ENCODE data around the gene INHA. TPM values are rescaled to one million over a fixed set of nuclear protein-coding genes. Genes with fewer than 3 reads are reported as not detected.

Gene INHA
- total RNA-seq, 4 donors from 2014 or later: 0.34 to 3.5 (median 1.5) TPM; not detected in 1

DNA sequence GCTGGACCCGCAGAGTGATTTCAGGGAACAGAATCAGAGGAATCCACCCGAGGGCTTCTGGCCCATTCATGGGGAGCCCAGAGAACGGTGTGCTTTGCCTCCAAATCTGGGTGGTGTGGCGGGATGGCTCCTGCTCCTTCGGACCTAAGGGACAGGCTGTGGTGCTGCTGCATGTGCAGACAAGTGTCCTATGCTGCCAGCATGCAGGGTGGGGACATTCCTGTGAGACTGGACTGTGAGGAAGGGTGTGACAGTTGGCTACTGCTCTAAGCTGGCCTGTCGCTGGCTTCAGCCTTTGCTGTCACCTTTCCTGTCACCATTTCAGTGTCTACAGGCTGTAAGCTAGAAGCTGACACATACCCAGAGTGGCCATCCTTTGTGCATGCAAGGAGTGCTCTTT, 52.5 kb downstream of the INHA start:
- DNase-seq (ENCODE audit: low spot score in 2 of 2): no peak
- peaks cover 16% of the 10 kb centered on the region for H3K27me3 ChIP-seq
- H3K4me3 ChIP-seq: no peak overlapping the region
- H3K9me3 ChIP-seq: no peaks in the 10 kb centered on the region
- 65% methylated on average over 4 of the region's 6 CpGs for WGBS
- no peak for TF ChIP-seq POLR2AphosphoS5 (IDR thresholded peaks at IDR 0.05)
- TF ChIP-seq EP300 (IDR thresholded peaks at IDR 0.05): no peak
- no peak for TF ChIP-seq POLR2A (IDR thresholded peaks at IDR 0.05)
- TF ChIP-seq, protein P1, sequence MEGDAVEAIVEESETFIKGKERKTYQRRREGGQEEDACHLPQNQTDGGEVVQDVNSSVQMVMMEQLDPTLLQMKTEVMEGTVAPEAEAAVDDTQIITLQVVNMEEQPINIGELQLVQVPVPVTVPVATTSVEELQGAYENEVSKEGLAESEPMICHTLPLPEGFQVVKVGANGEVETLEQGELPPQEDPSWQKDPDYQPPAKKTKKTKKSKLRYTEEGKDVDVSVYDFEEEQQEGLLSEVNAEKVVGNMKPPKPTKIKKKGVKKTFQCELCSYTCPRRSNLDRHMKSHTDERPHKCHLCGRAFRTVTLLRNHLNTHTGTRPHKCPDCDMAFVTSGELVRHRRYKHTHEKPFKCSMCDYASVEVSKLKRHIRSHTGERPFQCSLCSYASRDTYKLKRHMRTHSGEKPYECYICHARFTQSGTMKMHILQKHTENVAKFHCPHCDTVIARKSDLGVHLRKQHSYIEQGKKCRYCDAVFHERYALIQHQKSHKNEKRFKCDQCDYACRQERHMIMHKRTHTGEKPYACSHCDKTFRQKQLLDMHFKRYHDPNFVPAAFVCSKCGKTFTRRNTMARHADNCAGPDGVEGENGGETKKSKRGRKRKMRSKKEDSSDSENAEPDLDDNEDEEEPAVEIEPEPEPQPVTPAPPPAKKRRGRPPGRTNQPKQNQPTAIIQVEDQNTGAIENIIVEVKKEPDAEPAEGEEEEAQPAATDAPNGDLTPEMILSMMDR (IDR thresholded peaks at IDR 0.05): no peak
- H3K4me1 ChIP-seq: peaks cover 12% of the 10 kb centered on the region
- no peak overlapping the region for H3K27ac ChIP-seq
- no peaks in the 10 kb centered on the region for H3K36me3 ChIP-seq

DNA sequence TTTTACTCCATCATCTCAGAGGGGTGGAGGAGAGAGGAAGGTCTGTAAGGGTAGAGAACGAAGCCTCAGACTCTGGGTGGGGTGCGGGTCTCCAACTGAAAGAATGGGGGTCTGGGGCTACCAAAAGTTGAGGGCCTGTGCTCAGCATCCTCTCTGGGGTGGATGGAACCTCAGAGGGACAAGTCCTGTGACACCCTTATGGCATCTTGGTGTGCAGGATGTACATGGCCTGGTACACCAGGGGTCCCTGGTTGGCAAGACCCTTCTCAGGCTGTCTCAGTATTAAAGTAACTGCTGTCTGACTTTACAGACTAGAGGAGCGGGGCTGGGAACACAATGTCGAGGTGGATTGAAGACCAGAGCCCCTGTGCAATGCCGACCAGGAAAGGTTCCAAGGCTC, 53.1 kb downstream of the INHA start:
- DNase-seq (ENCODE audit: low spot score in 2 of 2): no peak
- H3K27me3 ChIP-seq: peaks cover 16% of the 10 kb centered on the region
- TF ChIP-seq, protein P1 (IDR thresholded peaks at IDR 0.05): no peak
- no peak for TF ChIP-seq POLR2A (IDR thresholded peaks at IDR 0.05)
- TF ChIP-seq EP300 (IDR thresholded peaks at IDR 0.05): no peak
- TF ChIP-seq POLR2AphosphoS5 (IDR thresholded peaks at IDR 0.05): no peak
- 91% methylated on average over 5 of the region's 5 CpGs for WGBS
- H3K27ac ChIP-seq: no peak overlapping the region
- H3K36me3 ChIP-seq: no peaks in the 10 kb centered on the region
- H3K9me3 ChIP-seq: no peaks in the 10 kb centered on the region
- H3K4me3 ChIP-seq: no peak overlapping the region
- peaks cover 12% of the 10 kb centered on the region for H3K4me1 ChIP-seq

Other genes with a start within 250 kb of the INHA start
- gene RESP18, start 239.6 kb upstream of the INHA start, total RNA-seq: not detected
- gene DNPEP, start 184.4 kb upstream of the INHA start, total RNA-seq: 100 to 1,000 TPM in 1 of 4 donors, 10 to 100 TPM in 3; 66.6 to 104 (median 70.5) TPM
- 100 to 1,000 TPM in 1 of 4 donors, 10 to 100 TPM in 3; 11.4 to 100 (median 35.6) TPM for gene DES, start 153.9 kb upstream of the INHA start, total RNA-seq
- 10 to 100 TPM in 1 of 4 donors, 1 to 10 TPM in 3; 6.5 to 17.2 (median 6.7) TPM for gene SPEG, start 137.5 kb upstream of the INHA start, total RNA-seq
- gene GMPPA, start 73.4 kb upstream of the INHA start, total RNA-seq: 10 to 100 TPM; 18.3 to 31.3 (median 22.3) TPM
- gene ASIC4, start 57.8 kb upstream of the INHA start, total RNA-seq: not detected
- gene CHPF, start 28.5 kb upstream of the INHA start, total RNA-seq: 10 to 100 TPM; 28.8 to 62.1 (median 49.3) TPM
- 1 to 10 TPM in 3 of 4 donors, under 1 TPM in 1; 0.56 to 1.9 (median 1.4) TPM for gene TMEM198, start 28.3 kb upstream of the INHA start, total RNA-seq
- 10 to 100 TPM; 33.2 to 75.7 (median 43.7) TPM for gene OBSL1, start 771 bp upstream of the INHA start, total RNA-seq
- 10 to 100 TPM; 25.3 to 68.0 (median 29.2) TPM for gene STK11IP, start 25.5 kb downstream of the INHA start, total RNA-seq
- gene SLC4A3, start 55.3 kb downstream of the INHA start, total RNA-seq: 1 to 10 TPM in 3 of 4 donors, under 1 TPM in 1; 0.48 to 3.2 (median 2.1) TPM